ENCODE data around the gene MSMO1.
A peak's percentile ranks its signal among the peaks of the same experiment; 100 is the strongest.

The MSMO1 gene

DNA sequence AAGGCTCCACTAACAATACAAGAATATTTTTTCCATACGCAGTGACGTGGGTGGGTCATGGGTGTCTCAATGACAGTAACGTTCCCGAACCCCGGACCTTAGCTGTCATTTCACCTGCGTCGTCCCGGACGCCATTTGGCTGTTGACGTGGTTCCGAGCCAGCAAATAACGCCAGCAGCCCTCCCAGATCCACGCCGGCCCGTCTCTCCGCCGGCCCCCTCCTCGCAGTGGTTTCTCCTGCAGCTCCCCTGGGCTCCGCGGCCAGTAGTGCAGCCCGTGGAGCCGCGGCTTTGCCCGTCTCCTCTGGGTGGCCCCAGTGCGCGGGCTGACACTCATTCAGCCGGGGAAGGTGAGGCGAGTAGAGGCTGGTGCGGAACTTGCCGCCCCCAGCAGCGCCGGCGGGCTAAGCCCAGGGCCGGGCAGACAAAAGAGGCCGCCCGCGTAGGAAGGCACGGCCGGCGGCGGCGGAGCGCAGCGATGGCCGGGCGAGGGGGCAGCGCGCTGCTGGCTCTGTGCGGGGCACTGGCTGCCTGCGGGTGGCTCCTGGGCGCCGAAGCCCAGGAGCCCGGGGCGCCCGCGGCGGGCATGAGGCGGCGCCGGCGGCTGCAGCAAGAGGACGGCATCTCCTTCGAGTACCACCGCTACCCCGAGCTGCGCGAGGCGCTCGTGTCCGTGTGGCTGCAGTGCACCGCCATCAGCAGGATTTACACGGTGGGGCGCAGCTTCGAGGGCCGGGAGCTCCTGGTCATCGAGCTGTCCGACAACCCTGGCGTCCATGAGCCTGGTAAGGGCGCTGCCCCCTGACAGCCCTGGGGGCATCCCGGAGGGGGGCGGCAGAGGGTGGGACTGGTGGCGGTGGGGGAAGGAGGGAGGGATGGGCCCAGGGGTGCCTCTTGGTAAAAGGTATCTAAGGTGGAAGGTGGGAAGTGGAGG, 51.5 kb downstream of the MSMO1 start, which contains the start of gene CPE:
TSS of gene CPE (plus strand) at position 264 of the 933 bp plus-strand sequence. CDS start at position 478, 214 bp downstream.
- H3K27ac ChIP-seq = peak within 1 kb of the TSS; percentile 28

DNA sequence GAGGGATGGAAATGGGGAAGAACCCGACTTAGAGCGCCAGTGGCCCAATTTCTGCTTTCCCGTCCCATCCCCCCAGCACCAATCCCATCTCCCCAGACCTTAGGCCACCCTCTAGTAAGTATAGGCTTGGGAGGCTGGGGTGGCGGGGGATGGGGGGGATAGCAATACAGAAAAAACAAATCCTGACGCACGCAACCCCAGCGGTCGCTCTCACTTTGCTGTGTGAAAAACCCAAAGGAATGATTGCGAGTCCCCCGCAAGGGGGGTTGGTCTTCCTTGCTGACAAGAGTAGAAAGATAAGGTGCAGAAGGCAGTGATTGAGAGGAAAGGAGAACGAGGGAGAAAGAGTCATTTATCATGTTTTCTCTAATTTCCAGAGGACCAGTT, 52.2 kb downstream of the MSMO1 start:
- no peaks in the 10 kb centered on the region for H3K9me3 ChIP-seq (ENCODE audit: severe bottlenecking)
- H3K36me3 ChIP-seq = no peaks in the 10 kb centered on the region
- H3K27ac ChIP-seq = no peak overlapping the region
- DNase-seq = peak; percentile 52
- TF ChIP-seq, protein P1, sequence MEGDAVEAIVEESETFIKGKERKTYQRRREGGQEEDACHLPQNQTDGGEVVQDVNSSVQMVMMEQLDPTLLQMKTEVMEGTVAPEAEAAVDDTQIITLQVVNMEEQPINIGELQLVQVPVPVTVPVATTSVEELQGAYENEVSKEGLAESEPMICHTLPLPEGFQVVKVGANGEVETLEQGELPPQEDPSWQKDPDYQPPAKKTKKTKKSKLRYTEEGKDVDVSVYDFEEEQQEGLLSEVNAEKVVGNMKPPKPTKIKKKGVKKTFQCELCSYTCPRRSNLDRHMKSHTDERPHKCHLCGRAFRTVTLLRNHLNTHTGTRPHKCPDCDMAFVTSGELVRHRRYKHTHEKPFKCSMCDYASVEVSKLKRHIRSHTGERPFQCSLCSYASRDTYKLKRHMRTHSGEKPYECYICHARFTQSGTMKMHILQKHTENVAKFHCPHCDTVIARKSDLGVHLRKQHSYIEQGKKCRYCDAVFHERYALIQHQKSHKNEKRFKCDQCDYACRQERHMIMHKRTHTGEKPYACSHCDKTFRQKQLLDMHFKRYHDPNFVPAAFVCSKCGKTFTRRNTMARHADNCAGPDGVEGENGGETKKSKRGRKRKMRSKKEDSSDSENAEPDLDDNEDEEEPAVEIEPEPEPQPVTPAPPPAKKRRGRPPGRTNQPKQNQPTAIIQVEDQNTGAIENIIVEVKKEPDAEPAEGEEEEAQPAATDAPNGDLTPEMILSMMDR (IDR thresholded peaks at IDR 0.05; ENCODE audit: low read depth, low read length) = no peak
- H3K27me3 ChIP-seq (ENCODE audit: insufficient read depth, low read depth, severe bottlenecking) = no peaks in the 10 kb centered on the region
- H3K4me3 ChIP-seq (ENCODE audit: low read depth, low read length) = peak overlapping the region; percentile 58

More for the DNA sequence above, 51.5 kb downstream of the MSMO1 start, which contains the start of gene CPE:
- Histone ChIP-seq H3K36me3 (no peaks in the 10 kb centered on the region), H3K4me3 (ENCODE audit: low read depth, low read length) (peak within 1 kb of the TSS; percentile 58), H3K27me3 (ENCODE audit: insufficient read depth, low read depth, severe bottlenecking) (no peaks in the 10 kb centered on the region), H3K9me3 (ENCODE audit: severe bottlenecking) (no peaks in the 10 kb centered on the region)
- peak; percentile 93 for DNase-seq
- TF ChIP-seq, protein P1 (IDR thresholded peaks at IDR 0.05; ENCODE audit: low read depth, low read length) = peak; percentile 63

DNA sequence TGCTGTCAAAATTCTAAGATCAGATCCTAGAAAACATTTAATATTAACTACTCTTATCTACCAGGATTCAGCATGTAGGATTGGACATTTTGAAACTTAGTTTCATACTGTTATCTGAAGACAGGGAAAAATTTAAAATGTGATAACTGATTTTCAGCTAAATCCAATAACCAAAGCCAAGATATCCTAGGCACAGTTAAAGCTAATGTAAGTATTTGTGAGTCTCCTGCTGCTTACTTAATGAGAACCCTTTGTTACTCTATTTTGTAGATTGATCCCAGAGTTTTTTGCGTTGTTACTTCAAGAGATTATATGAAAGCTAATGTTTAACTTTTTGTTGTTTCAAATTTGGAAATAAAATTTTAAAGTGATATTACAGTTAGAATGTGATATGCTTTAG, 53.3 kb downstream of the MSMO1 start:
- TF ChIP-seq, protein P1 (IDR thresholded peaks at IDR 0.05; ENCODE audit: low read depth, low read length) = no peak
- H3K9me3 ChIP-seq (ENCODE audit: severe bottlenecking) = no peaks in the 10 kb centered on the region
- H3K27me3 ChIP-seq (ENCODE audit: insufficient read depth, low read depth, severe bottlenecking) = no peaks in the 10 kb centered on the region

DNA sequence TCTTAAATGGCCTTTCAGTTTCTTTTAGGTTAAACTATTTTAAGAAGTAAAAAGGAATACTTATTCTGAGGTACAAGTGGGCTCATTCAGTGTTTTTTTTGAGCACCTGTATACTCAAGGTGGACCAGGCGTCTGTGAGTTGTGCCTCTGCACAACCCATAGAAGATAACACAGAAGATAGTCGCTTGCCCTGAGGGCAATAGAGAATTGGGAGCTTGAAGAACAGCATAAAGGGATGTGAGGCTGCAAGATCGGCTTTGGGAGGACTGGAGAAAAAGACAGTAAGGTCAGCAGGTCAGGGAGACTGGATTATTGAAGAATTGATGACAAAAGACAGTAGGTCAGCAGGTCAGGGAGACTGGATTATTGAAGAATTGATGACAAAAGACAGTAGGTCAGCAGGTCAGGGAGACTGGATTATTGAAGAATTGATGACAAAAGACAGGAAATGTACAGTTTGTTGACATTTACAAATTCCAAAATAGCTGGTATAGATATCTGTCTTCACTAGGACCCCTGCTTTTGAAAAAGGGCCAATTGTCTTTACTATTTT, 54.4 kb downstream of the MSMO1 start:
- no peaks in the 10 kb centered on the region for H3K27me3 ChIP-seq (ENCODE audit: insufficient read depth, low read depth, severe bottlenecking)
- DNase-seq = no peak
- H3K4me3 ChIP-seq (ENCODE audit: low read depth, low read length) = no peak overlapping the region
- no peak overlapping the region for H3K27ac ChIP-seq
- TF ChIP-seq, protein P1 (IDR thresholded peaks at IDR 0.05; ENCODE audit: low read depth, low read length) = no peak
- no peaks in the 10 kb centered on the region for H3K36me3 ChIP-seq
- H3K9me3 ChIP-seq (ENCODE audit: severe bottlenecking) = no peaks in the 10 kb centered on the region

More for the DNA sequence above, 53.3 kb downstream of the MSMO1 start:
- no peak overlapping the region for H3K27ac ChIP-seq
- H3K36me3 ChIP-seq = no peaks in the 10 kb centered on the region
- no peak for DNase-seq
- H3K4me3 ChIP-seq (ENCODE audit: low read depth, low read length) = no peak overlapping the region

DNA sequence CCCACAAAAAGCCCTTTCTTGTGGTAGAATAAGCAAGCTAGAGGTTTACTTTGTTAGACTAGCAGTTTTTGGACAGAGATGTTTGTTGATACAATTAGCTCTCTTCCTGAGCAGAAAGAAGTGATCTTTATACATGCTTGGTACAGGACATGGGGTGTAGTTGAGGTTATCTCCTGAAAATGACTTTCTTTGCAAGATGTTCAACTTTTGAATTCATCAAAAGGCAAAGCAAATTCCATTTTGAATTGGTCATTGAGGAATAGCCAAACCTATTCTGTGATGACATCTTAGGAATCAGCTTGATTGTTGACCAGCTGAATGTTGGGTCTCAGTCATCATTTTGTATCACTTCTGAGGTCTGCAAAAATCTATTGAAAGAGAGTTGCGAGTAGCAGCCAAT, 55.2 kb downstream of the MSMO1 start:
- Histone ChIP-seq H3K27me3 (ENCODE audit: insufficient read depth, low read depth, severe bottlenecking) (no peaks in the 10 kb centered on the region), H3K4me3 (ENCODE audit: low read depth, low read length) (no peak overlapping the region), H3K27ac (no peak overlapping the region), H3K36me3 (no peaks in the 10 kb centered on the region), H3K9me3 (ENCODE audit: severe bottlenecking) (no peaks in the 10 kb centered on the region)
- no peak for DNase-seq
- TF ChIP-seq, protein P1 (IDR thresholded peaks at IDR 0.05; ENCODE audit: low read depth, low read length) = no peak

Data from WERI-Rb-1 (cell line).